Esophagus muscularis mucosa (tissue), 4 donors: ENCODE data around the gene PDK2. TPM values are rescaled to one million over a fixed set of nuclear protein-coding genes. Genes with fewer than 3 reads are reported as not detected.

ENCODE experiments used
- DNase-seq: peaks from one replicate; pipeline ENCODE4 v3.0.0-alpha.2; 2017; ENCODE audit errors: extremely low spot score
- H3K27ac ChIP-seq, 4 donors: fragments of 200-600 bp; sonication (generic); replicated peaks in 1 of 4; 1 replicate in 3 of 4; 2 replicates in 1 of 4; pipeline ENCODE4 v1.5.1; 2016 to 2019; ENCODE audit warnings: mild to moderate bottlenecking in 1 of 4
- H3K27me3 ChIP-seq, 4 donors: fragments of 200-600 bp; sonication (generic); one replicate each; pipeline versions ENCODE4 v1.5.1 to v1.6.0; 2016 to 2019
- H3K36me3 ChIP-seq, 4 donors: fragments of 200-600 bp; sonication (generic); one replicate each; pipeline ENCODE4 v1.5.1; 2016 to 2019
- H3K4me1 ChIP-seq, 4 donors: fragments of 200-600 bp; sonication (generic); one replicate each; pipeline ENCODE4 v1.5.1; 2016 to 2019
- H3K4me3 ChIP-seq, 4 donors: fragments of 200-600 bp; sonication (generic); 1 replicate in 2 of 4; 2 replicates in 2 of 4; pipeline ENCODE4 v1.5.1; 2016 to 2019; ENCODE audit warnings: mild to moderate bottlenecking in 4 of 4, moderate library complexity in 1 of 4
- H3K9me3 ChIP-seq, 4 donors: fragments of 200-600 bp; sonication (generic); 1 replicate in 3 of 4; 2 replicates in 1 of 4; pipeline ENCODE4 v1.5.1; 2016 to 2019
- CTCF ChIP-seq, 3 experiments: fragments of 200-600 bp in 2 of 3; fragments of 450-650 bp in 1 of 3; sonication (generic) in 2 of 3; IDR thresholded peaks; one replicate each; pipeline ENCODE4 v1.5.1; 2017 to 2019; ENCODE audit warnings: antibody characterized with exemption in 3 of 3, mild to moderate bottlenecking in 2 of 3, moderate library complexity in 1 of 3
- EP300 ChIP-seq: sonication (generic); formaldehyde crosslinking; IDR thresholded peaks from one replicate; pipeline ENCODE4 v1.6.1; 2017; ENCODE audit warnings: antibody characterized with exemption
- POLR2A ChIP-seq: fragments of 450-650 bp; IDR thresholded peaks from one replicate; pipeline ENCODE4 v1.6.1; 2017; ENCODE audit warnings: antibody characterized with exemption, moderate library complexity, mild to moderate bottlenecking, low read depth
- POLR2AphosphoS5 ChIP-seq, 2 donors: sonication (generic); formaldehyde crosslinking; IDR thresholded peaks; one replicate each; pipeline ENCODE4 v1.6.1; 2017; ENCODE audit warnings: antibody characterized with exemption in 2 of 2
- WGBS: methylation state at CpG from one replicate; pipeline ENCODE4 v1.1.5; 2018; 5-methylcytosine and 5-hydroxymethylcytosine counted together
- intact Hi-C: fragments of 100-400 bp; cut with DNase I; formaldehyde crosslinking; loops from one replicate; pipeline ENCODE4 v1.15.1; 2023
- total RNA-seq, 4 donors: library from RNA; depleted of rRNA; stranded (reverse); fragments of >200 nt; gene quantifications; one replicate each; pipeline versions ENCODE4 v1.1.0 to v1.2.1, GENCODE V29; 2016

PDK2 gene
- total RNA-seq, 4 donors from 2014 or later: 31.6 to 118 (median 61.4) TPM

DNA sequence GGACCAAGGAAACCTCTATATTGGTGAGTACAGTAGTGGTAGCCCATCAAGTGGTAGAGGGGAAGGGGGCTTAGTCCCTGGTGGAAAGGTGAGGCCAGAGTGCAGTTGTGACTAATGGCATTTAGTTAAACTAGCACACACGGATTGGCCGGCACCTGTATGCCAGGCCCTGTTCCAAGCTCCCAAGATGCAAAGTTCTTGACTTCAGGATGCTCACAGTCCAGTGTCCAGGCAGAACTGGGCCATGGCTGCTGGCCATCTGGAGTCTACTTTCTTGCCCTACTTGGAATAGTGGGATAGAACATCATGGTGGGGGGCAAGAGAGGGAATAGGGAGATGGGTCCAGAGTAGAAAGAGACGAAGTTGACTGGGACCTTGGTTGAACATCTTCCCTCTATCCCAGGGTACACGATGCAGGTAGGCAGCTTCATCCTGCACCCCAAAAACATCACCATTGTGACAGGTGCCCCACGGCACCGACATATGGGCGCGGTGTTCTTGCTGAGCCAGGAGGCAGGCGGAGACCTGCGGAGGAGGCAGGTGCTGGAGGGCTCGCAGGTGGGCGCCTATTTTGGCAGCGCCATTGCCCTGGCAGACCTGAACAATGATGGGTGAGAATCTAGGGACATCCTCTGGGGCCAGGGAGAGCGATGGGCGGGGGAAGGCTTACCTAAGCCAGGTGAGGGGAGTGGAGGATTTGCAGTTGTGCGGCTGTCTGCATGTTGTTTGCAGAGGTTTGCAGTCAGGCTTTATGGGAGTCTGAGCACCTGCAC, 24.1 kb upstream of the PDK2 start:
- Histone ChIP-seq H3K27me3 (no peaks in the 10 kb centered on the region), H3K36me3 (peaks cover 29 to 90% (median 72%) of the 10 kb centered on the region in 4 donors), H3K27ac (no peak overlapping the region), H3K4me1 (peaks cover 0 to 8% (median 2%) of the 10 kb centered on the region in 4 donors), H3K9me3 (no peaks in the 10 kb centered on the region), H3K4me3 (no peak overlapping the region)
- 94% methylated on average over 16 of the region's 16 CpGs for WGBS
- intact Hi-C loops: no loop called here
- DNase-seq: no peak
- TF ChIP-seq EP300 (no peak), CTCF (IDR thresholded peaks at IDR 0.05) (no peak), POLR2AphosphoS5 (IDR thresholded peaks at IDR 0.05) (no peak), POLR2A (no peak)

DNA sequence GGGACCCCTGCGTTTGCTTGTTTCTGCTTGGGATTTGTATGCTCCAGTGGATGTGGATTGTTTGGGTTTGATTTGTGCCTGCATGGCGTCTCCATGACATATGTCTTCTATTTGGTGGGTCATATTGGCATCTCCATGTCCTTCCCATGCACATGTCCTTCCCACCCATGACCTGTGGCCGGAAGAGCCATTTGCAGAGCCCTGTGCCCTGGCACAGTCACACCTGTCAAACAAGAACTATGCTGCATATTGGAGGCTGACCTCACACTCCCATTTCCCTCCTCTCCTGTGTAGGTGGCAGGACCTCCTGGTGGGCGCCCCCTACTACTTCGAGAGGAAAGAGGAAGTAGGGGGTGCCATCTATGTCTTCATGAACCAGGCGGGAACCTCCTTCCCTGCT, 23.5 kb upstream of the PDK2 start:
- Histone ChIP-seq H3K9me3 (no peaks in the 10 kb centered on the region), H3K4me1 (peaks cover 0 to 7% (median 0%) of the 10 kb centered on the region in 4 donors), H3K4me3 (no peak overlapping the region), H3K36me3 (peaks cover 35 to 95% (median 78%) of the 10 kb centered on the region in 4 donors), H3K27ac (no peak overlapping the region), H3K27me3 (no peaks in the 10 kb centered on the region)
- no peak for TF ChIP-seq EP300
- TF ChIP-seq POLR2AphosphoS5 (IDR thresholded peaks at IDR 0.05): no peak
- no peak for TF ChIP-seq CTCF (IDR thresholded peaks at IDR 0.05)
- no peak for TF ChIP-seq POLR2A
- WGBS: 91% methylated on average over 6 of the region's 6 CpGs
- intact Hi-C loops: no loop called here
- no peak for DNase-seq

- peaks cover 39 to 95% (median 82%) of the 10 kb centered on the region in 4 donors for H3K36me3 ChIP-seq
- TF ChIP-seq POLR2AphosphoS5 (IDR thresholded peaks at IDR 0.05) (no peak), POLR2A (no peak), EP300 (no peak), CTCF (IDR thresholded peaks at IDR 0.05) (no peak)
- no peak overlapping the region for H3K27ac ChIP-seq
- intact Hi-C loops: no loop called here
- H3K9me3 ChIP-seq: no peaks in the 10 kb centered on the region
- no peak overlapping the region for H3K4me3 ChIP-seq
- peaks cover 0 to 3% (median 0%) of the 10 kb centered on the region in 4 donors for H3K4me1 ChIP-seq
- WGBS: 93% methylated on average over 3 of the region's 3 CpGs
- no peaks in the 10 kb centered on the region for H3K27me3 ChIP-seq
- no peak for DNase-seq
Measured at GRCh38 chr17:50072130-50072529, 23.0 kb upstream of the PDK2 start.

DNA sequence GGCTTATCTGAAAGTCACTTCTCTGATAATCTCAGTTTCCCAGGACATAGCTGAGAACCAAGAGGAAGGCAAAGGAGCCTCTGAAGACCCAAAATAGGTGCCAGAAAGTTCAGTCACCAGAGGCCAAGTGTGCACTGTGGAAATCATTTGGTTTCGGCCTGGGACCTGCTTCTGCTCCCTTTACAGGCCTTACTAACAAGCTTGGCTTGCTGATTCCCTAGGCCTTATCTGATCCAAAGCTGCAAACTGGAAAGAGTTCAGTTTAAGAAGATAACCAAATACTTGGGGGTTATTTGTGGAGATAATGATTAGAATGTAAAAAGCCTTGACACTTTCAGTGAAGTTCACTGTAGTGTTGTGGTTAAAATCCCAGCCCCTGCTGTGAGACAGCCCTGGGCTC, 22.2 kb upstream of the PDK2 start:
- intact Hi-C loops: no loop called here
- H3K36me3 ChIP-seq: peaks cover 46 to 96% (median 88%) of the 10 kb centered on the region in 4 donors
- TF ChIP-seq POLR2AphosphoS5 (IDR thresholded peaks at IDR 0.05) (no peak), CTCF (IDR thresholded peaks at IDR 0.05) (no peak), EP300 (no peak), POLR2A (no peak)
- H3K4me3 ChIP-seq: no peak overlapping the region
- H3K27me3 ChIP-seq: no peaks in the 10 kb centered on the region
- WGBS: 100% methylated on average over 1 of the region's 1 CpG
- no peaks in the 10 kb centered on the region for H3K4me1 ChIP-seq
- H3K9me3 ChIP-seq: no peaks in the 10 kb centered on the region
- no peak overlapping the region for H3K27ac ChIP-seq
- DNase-seq: no peak
